ENCODE data around the gene FOXL2.

Gene FOXL2

GRCh38 chr3:138944929-138945708 lies 1.8 kb downstream of the FOXL2 start:
- DNase-seq: no peak

GRCh38 chr3:138944654-138944928 lies 2.3 kb downstream of the FOXL2 start:
- no peak for DNase-seq

DNA sequence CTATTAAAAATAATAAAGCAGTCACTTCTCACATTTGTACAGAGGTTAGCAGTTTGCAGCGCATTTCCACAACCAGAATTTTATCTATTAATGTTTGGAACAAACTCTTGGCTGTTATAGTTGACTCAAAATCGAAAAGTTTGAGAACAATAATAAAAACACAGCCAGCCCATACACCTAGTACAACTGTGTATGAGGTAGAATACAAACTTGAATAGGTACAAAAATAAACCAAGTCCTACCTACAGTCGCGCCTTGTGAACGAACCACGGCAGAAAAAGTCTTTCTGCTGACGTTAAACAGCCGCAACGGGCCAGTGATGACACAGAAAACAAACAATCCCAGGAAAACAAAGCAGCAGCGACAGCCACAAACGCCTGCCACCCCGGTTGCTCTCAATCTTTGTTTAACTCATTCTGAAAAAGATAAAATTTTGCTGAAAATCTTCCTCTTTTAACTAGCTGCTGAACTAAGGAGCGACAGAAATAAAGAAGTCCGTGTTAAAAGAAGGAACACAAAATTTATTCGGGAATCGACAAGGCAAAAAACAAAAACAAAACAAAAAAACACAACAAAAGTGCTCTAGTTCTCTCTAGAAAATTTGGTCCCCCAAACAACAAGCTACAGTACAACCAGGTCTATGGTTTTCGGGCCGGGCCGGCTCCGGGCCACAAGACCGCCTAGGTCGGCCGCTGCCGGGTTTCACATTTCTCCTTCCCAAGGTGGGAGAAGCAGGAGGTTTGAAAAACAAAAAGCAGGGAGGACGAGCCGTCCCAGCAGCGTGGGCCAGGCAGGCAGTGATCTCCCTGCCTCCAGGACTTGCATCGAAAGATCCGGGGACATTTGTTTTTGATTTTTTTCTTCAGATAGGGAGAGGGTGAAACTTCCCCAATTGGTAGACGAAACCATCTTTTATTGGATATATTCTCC lies 2.9 kb downstream of the FOXL2 start:
- no peak for DNase-seq

GRCh38 chr3:138942861-138943623 lies 3.9 kb downstream of the FOXL2 start:
- no peak for DNase-seq

DNA sequence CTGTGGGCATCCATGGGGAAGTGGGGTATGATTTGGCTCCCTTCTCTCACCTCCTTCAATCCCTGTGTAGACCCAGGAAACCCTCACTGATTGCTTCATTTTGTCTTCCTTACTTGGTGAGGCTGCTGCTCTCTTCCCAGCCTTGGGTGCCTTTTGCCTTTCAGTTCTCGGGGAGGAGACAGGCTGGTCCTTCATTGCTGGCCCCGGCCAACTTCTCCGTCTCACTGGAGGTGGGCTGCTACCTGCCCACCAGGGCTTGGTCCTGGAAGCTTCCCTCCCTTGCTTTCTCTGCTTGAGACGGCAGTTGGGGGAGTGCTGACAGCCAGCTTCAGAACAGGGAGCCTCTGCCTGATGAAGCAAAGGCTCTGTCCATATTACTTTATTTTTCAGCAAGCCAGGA lies 4.7 kb downstream of the FOXL2 start:
- no peak for DNase-seq

- DNase-seq: peak; percentile 19
Measured at GRCh38 chr3:138941259-138941885, 5.6 kb downstream of the FOXL2 start.

DNA sequence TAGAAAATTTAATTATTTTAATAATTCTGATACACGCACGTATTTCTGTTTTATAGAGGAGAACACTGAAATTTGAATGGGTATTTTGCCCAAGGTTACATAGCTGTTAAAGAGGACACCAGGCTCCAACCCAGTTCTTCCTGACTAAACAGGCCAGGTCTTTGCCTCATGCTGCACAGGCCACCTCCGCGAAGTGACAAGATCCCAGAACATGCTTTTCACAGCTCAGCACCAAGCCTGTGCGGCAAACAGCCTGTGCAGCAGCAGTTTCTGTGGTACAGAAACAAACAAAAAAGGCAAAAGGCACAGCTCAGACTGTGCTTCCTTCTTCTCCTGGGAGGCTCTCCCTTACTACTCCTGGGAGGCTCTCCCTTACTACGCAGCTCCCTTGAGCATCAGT lies 6.5 kb downstream of the FOXL2 start:
- no peak for DNase-seq

DNA sequence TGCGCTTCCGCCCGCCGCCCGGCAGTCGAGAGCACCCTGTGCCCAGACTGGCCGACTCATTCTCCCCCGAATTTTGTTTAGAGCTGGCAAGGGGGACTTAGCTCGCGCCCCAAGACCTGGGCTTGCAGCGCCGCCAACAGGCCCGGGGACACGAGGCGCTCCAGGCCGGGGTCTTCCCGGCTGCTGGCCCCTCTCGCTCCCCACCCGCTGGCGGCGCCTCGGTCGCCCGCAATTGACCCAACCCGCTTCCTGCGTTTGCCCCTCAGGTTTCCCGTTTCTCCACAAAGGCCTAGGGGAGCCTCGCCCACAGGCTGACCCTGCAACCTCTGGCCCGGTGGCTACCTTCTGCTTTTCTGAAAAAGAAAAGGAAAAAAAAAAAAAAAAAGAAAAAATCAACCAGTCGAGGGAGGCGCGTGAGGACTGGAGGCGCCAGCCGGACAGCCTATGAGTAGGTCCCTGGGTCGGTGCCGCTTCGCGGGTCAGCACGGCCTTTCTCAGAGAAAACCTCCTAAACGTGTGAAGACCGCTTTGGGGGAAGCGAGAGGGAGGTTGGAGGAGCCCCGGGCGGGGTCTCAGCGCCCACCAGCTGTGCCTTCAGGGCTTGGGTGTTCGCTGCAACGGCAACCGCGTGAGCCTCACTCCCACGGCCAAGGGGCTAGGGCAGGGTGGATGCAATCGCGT lies 7.2 kb downstream of the FOXL2 start:
- no peak for DNase-seq

GRCh38 chr3:138938877-138939560 lies 7.9 kb downstream of the FOXL2 start:
- no peak for DNase-seq

- no peak for DNase-seq
Measured at GRCh38 chr3:138938056-138938876, 8.7 kb downstream of the FOXL2 start.

GRCh38 chr3:138937690-138938055 lies 9.3 kb downstream of the FOXL2 start:
- DNase-seq: no peak

GRCh38 chr3:138936741-138937689 lies 9.9 kb downstream of the FOXL2 start:
- no peak for DNase-seq

GRCh38 chr3:138935863-138936740 lies 10.8 kb downstream of the FOXL2 start:
- peak; percentile 55 for DNase-seq

GRCh38 chr3:138935505-138935862 lies 11.5 kb downstream of the FOXL2 start:
- no peak for DNase-seq

DNA sequence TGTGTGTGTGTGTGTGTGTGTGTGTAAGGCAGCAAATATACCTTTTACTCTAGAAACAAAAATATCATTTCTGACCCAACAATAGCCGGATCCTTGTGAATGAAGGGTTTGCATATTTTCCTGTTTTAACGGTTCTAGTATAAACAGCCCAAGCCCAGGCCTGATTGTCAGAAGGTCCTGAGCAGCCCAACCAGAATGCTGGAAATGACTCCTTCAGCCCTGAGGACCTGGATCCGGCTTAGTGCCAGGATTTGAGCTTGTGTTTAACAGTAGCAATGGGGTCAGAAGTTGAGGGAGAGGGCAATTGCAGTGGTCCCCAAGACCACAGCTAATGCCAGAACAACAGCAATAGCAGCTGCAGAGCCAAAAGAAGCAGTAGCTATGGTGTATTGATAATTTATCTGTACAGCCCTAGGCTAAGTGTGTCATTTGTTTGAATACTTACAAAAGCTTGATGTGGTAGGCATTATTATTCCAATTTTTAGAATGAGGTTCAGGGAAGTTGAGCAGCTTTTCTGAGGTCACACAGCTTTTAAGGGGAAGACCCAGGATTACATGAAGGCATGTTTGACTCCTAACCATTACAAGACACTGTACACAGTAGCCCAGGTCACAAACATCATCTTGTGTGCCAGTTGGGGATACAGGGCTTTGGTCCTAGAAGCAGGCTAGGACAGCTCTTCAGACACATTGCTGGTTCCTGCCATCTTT lies 12.8 kb downstream of the FOXL2 start:
- no peak for DNase-seq

DNA sequence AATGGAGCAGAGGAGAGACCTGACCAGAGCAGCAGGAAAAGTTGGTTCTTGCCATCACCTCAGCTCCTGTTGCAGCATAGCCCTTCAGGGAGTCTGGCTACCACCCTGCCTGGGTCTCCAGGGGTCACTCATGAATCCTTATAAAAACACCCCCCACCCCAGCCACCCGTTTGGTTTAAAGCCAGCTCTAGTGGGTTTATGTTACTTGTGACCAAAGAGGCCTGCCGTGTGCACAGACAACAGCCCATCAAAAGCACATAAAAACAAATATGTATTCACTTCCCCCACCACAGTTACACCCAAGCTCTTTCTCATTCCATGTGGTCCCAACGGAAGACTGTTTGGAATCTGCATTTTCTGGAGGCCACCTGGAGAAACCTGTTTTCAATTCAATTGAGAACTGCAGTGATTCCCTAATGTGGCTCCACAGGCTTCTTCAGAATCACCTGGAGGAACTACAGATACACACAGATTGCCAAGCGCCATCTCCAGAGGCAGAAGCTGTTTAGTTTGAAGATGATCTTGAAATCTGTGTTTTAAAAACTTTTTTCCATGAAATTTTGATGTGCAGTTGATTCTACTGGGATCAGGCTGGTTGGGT lies 13.8 kb downstream of the FOXL2 start:
- no peak for DNase-seq

DNA sequence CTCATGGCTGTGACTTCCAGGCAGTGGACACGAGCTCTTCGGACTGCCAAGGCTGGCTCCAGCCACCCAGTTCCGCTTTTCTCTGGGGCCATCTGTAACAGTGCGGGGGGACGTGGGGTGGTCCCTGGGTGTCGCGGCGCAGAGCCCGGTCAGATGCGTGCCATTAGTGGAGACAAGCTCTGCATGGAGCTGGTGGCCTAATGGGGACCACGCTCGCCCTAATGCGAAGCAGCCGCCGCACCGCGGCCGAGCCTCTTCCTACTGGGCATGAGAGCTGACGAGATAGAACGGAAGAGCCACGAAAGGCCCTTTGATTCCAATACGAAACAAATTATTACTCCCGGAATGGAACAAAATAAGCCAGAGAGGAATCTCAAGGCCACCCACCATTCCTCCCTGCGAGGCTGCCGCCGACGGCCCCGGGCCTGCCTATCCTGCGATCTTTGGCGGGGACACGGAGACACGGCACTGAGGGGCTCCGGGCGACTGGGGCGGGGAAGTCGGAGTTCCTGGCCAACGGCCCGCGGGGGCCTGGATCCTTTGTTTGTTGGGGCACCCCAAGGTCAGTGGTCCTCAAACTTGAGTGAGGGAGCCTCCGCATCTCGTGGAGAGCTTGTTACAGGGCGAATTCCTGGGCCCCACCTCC lies 18.1 kb downstream of the FOXL2 start:
- no peak for DNase-seq
